ENCODE measurements around the gene ZSCAN2.

- no peak for TF ChIP-seq CTCF (IDR thresholded peaks at IDR 0.05)
- TF ChIP-seq POLR2A (IDR thresholded peaks at IDR 0.05), result no peak
Measured at GRCh38 chr15:84572231-84572630, 28.6 kb upstream of the ZSCAN2 start.
